Fibroblast of villous mesenchyme (primary cell): ENCODE results near the gene LCN10. TPM values are rescaled to one million over a fixed set of nuclear protein-coding genes. Genes with fewer than 3 reads are reported as not detected.

ENCODE experiments used
- DNase-seq: peaks from one replicate; pipeline ENCODE4 v3.0.0-alpha.2; 2010; ENCODE audit warnings: low read depth
- H3K4me3 ChIP-seq: 2 replicates; pipeline ENCODE4 v1.5.1; 2011; ENCODE audit warnings: low read depth, mild to moderate bottlenecking, low read length
- total RNA-seq: library from RNA; depleted of rRNA; stranded (reverse); fragments of >200 nt; gene quantifications from 2 replicates; pipeline ENCODE4 v1.2.3, GENCODE V29; 2012
- TF ChIP-seq, protein P1 (sequence below): IDR thresholded peaks from 2 replicates; pipeline ENCODE4 v1.5.1; 2012; ENCODE audit warnings: low read depth, mild to moderate bottlenecking, low read length; ENCODE audit not compliant: insufficient read depth

LCN10 gene
- total RNA-seq, 1 donor, result under 0.01 TPM

DNA sequence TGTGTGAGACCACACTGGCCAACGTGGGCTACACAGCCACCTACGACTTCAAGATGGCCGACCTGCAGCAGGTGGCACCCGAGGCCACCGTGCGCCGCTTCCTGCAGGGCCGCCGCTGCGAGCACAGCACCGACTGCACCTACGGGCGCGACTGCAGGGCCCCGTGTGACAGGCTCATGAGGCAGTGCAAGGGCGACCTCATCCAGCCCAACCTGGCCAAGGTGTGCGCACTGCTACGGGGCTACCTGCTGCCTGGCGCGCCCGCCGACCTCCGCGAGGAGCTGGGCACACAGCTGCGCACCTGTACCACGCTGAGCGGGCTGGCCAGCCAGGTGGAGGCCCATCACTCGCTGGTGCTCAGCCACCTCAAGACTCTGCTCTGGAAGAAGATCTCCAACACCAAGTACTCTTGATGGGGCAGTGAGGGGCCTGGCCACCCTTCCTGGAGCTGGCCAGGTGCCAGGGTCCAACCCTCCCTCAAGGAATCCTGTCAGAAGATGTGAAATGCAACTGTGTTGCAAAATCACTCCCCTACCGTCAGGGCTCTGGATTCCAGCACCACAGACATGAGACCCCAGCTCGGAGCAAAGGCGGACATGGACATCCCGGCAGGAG is 19.3 kb downstream of the LCN10 start:
- DNase-seq, result no peak
- TF ChIP-seq, protein P1, sequence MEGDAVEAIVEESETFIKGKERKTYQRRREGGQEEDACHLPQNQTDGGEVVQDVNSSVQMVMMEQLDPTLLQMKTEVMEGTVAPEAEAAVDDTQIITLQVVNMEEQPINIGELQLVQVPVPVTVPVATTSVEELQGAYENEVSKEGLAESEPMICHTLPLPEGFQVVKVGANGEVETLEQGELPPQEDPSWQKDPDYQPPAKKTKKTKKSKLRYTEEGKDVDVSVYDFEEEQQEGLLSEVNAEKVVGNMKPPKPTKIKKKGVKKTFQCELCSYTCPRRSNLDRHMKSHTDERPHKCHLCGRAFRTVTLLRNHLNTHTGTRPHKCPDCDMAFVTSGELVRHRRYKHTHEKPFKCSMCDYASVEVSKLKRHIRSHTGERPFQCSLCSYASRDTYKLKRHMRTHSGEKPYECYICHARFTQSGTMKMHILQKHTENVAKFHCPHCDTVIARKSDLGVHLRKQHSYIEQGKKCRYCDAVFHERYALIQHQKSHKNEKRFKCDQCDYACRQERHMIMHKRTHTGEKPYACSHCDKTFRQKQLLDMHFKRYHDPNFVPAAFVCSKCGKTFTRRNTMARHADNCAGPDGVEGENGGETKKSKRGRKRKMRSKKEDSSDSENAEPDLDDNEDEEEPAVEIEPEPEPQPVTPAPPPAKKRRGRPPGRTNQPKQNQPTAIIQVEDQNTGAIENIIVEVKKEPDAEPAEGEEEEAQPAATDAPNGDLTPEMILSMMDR, result no peak
- no peak overlapping the region for H3K4me3 ChIP-seq

- TF ChIP-seq, protein P1, result no peak
- no peak overlapping the region for H3K4me3 ChIP-seq
- DNase-seq, result no peak
These were observed 19.8 kb downstream of the LCN10 start for GRCh38 chr9:136722969-136723356.

DNA sequence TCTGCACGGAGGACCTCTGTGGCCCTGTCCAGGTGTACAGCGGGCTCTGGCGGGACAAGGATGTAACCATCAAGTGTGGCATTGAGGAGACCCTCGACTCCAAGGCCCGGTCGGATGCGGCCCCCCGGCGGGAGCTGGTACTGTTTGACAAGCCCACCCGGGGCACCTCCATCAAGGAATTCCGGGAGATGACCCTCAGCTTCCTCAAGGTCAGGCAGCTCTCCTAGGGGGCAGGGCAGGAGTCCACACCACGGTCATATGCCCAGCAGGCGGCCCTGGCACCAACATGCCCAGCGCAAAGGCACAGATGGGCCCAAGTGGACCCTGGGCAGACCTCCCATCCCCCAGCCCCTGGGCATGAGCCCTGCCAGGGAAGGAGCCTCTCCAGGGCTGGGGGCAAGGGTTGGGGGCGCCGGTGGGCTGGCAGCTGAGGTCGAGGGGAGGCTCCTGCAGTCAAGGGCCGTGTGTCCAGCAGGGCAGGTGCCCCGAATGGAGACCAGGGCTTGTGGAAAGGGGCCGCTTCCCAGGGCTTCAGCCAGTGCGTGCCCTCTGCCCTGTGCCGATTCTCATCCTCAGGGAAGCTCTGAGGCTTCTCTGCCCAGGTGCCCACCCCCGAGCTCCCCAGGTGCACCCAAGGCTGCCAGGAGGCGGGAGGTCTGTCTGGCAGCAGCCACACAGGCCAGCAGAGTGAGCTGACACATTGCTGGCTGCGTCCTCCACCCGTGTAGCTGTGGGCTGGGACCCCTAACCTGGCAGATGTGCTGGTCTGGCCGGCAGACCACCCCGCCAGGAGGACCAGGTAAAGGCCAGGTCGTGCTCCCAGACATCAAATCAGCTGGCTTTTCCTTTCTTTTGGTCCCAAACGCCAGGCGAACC is 20.4 kb downstream of the LCN10 start:
- no peak for DNase-seq
- no peak overlapping the region for H3K4me3 ChIP-seq
- TF ChIP-seq, protein P1, result no peak

- TF ChIP-seq, protein P1, result no peak
- no peak for DNase-seq
- H3K4me3 ChIP-seq, result no peak overlapping the region
These were observed 21.2 kb downstream of the LCN10 start for GRCh38 chr9:136721339-136722092.

DNA sequence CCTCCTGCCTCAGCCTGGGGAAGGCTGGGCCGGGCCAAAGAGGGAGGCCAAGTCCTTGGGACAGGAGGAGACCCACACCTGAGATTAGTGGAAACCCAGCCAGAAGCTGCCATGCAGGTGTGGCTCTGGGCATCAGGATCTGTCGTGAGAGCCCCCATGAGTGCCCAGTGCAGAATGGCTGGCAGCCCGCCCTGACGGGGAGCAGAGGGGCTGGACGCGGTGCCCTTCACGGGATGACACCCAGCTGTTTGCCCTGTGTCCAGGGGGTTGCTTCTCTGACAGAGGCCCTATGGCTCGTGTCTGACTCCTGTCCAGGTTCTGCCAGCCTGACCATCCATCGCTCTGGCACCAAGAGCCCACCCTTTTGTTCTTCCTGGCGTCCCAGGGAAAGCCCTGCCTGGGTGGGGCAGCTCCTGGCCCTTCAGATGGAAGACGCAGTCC is 21.8 kb downstream of the LCN10 start:
- DNase-seq, result no peak
- TF ChIP-seq, protein P1, result no peak
- no peak overlapping the region for H3K4me3 ChIP-seq

- TF ChIP-seq, protein P1, result no peak
- no peak for DNase-seq
- H3K4me3 ChIP-seq, result no peak overlapping the region
These were observed 22.4 kb downstream of the LCN10 start for GRCh38 chr9:136720251-136720897.
